DND-41 (cell line): ENCODE results near the gene PPP1R12A.

Experiments
- CTCF ChIP-seq: IDR thresholded peaks from 2 replicates; pipeline ENCODE4 v1.5.1; 2012; ENCODE audit warnings: borderline replicate concordance, low read length, moderate library complexity, mild to moderate bottlenecking; ENCODE audit not compliant: poor library complexity, severe bottlenecking; ENCODE audit errors: extremely low read depth
- EZH2 ChIP-seq: IDR thresholded peaks from 3 replicates; pipeline ENCODE4 v1.6.1; 2012; ENCODE audit warnings: borderline replicate concordance, low read depth, mild to moderate bottlenecking, moderate library complexity, low read length, inconsistent platforms; ENCODE audit not compliant: severe bottlenecking

GRCh38 chr12:79778802-79779448 is 156.0 kb downstream of the PPP1R12A start:
- TF ChIP-seq CTCF (no peak), EZH2 (no peak)
